ENCODE measurements around the gene CLINT1.

CLINT1 gene

GRCh38 chr5:157749462-157749799 lies 109.5 kb downstream of the CLINT1 start:
- no peak for DNase-seq

GRCh38 chr5:157748760-157749461 lies 110.0 kb downstream of the CLINT1 start:
- peak; percentile 19 for DNase-seq

- DNase-seq, result peak; percentile 24
Observed at GRCh38 chr5:157747766-157748700, 110.9 kb downstream of the CLINT1 start.

- DNase-seq, result no peak
Observed at GRCh38 chr5:157747173-157747740, 111.7 kb downstream of the CLINT1 start.

- DNase-seq, result no peak
Observed at GRCh38 chr5:157745041-157745456, 113.9 kb downstream of the CLINT1 start.

GRCh38 chr5:157744051-157745011 lies 114.6 kb downstream of the CLINT1 start:
- peak; percentile 51 for DNase-seq

- DNase-seq, result peak; percentile 94
Observed at GRCh38 chr5:157743163-157744050, 115.5 kb downstream of the CLINT1 start, which contains the start of gene LSM11. TSS of gene LSM11 (plus strand) at chr5:157743712. CDS start at chr5:157743751, 39 bp downstream.

- DNase-seq, result no peak
Observed at GRCh38 chr5:157741131-157741530, 117.8 kb downstream of the CLINT1 start.

GRCh38 chr5:157740229-157740610 lies 118.7 kb downstream of the CLINT1 start:
- DNase-seq, result no peak

- DNase-seq, result no peak
Observed at GRCh38 chr5:157739388-157740228, 119.3 kb downstream of the CLINT1 start.

- DNase-seq, result no peak
Observed at GRCh38 chr5:157735991-157736390, 123.0 kb downstream of the CLINT1 start.

All from stimulated activated CD4-positive, alpha-beta T cell treated with anti-CD3 and anti-CD28 coated beads, Interleukin-15, amount 100 ng/mL, for 24 hours (primary cell).